NT2/D1 (cell line): ENCODE data around the gene OR1F1.

Experiments
- SUZ12 ChIP-seq: IDR thresholded peaks from 2 replicates; pipeline ENCODE4 v1.6.1; 2011; ENCODE audit not compliant: insufficient read length, insufficient read depth; ENCODE audit errors: extremely low read depth
- YY1 ChIP-seq: IDR thresholded peaks from 2 replicates; pipeline ENCODE4 v1.6.1; 2011; ENCODE audit not compliant: insufficient read length, insufficient read depth

DNA sequence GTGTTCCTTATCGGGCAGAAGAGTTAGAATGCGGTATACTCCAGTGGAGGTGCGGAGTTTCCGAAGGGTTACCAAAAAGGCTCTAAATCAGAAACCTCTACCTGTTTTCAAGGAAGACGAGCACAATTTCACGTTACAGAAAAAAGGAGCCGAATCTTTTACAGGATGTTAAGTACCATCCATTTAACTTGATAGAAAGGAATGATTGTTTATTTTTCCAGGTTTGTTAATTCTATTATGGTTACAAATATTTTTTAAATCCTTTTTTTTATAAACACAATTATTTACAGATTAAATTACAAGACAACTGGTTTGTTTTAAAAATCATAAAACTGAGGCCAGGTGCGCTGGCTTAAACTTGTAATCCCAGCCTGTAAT, 35.0 kb upstream of the OR1F1 start:
- no peak for TF ChIP-seq SUZ12
- no peak for TF ChIP-seq YY1
